Natural killer cell treated with Interleukin-12 subunit alpha and Interleukin-12 subunit beta and Interleukin-15 and Interleukin-18, amount 100 ng/mL, for 72 hours (primary cell): ENCODE results near the gene ACE2. TPM values are rescaled to one million over a fixed set of nuclear protein-coding genes. Genes with fewer than 3 reads are reported as not detected.
"Not testable (repeated sequence)": the region's sequence is repeated elsewhere in the genome, so short reads cannot be mapped to it uniquely, and the experiment has no call there.

ENCODE experiments used
- ATAC-seq, 2 donors: fragments of 150-1000 bp; cut with Tn5 transposase in 1 of 2; sonication (Bioruptor Pico), chemical (Tn5 transposase) in 1 of 2; 2 replicates each; pipeline ENCODE4 v1.10.0; 2021
- DNase-seq: peaks from one replicate; pipeline ENCODE4 v3.0.0; 2022; ENCODE audit warnings: low spot score
- H3K27ac Mint-ChIP-seq, 2 donors: 1 replicate in 1 of 2; 2 replicates in 1 of 2; pipeline ENCODE4 v1.8.0; 2022; ENCODE audit warnings: mixed read lengths in 2 of 2, mild to moderate bottlenecking in 1 of 2, moderate library complexity in 1 of 2
- H3K27me3 Mint-ChIP-seq, 2 donors: 1 replicate in 1 of 2; 2 replicates in 1 of 2; pipeline ENCODE4 v1.8.0; 2022; ENCODE audit warnings: mixed read lengths in 2 of 2
- H3K36me3 Mint-ChIP-seq: one replicate; pipeline ENCODE4 v1.8.0; 2022; ENCODE audit warnings: mixed read lengths
- H3K4me1 Mint-ChIP-seq, 2 donors: 1 replicate in 1 of 2; 2 replicates in 1 of 2; pipeline ENCODE4 v1.8.0; 2022; ENCODE audit warnings: low read depth in 2 of 2, mixed read lengths in 2 of 2, mild to moderate bottlenecking in 1 of 2
- H3K4me3 Mint-ChIP-seq: one replicate; pipeline ENCODE4 v1.8.0; 2022; ENCODE audit warnings: mixed read lengths
- H3K9me3 Mint-ChIP-seq: 2 replicates; pipeline ENCODE4 v1.8.0; 2022; ENCODE audit warnings: mixed read lengths
- total RNA-seq, 2 donors: library from RNA; stranded (reverse); gene quantifications; one replicate each; pipeline ENCODE4 v1.2.3, GENCODE V29; 2022

The ACE2 gene
- not detected for total RNA-seq

- Mint-ChIP-seq H3K27ac (no peak within 1 kb of the TSS), H3K9me3 (no peaks in the 10 kb centered on the region), H3K36me3 (no peaks in the 10 kb centered on the region), H3K4me1 (no peaks in the 10 kb centered on the region), H3K27me3 (peaks cover 7 to 31% of the 10 kb centered on the region in 2 donors), H3K4me3 (no peak within 1 kb of the TSS)
- no peak for DNase-seq
- ATAC-seq = no peak
Observed at GRCh38 chrX:15600745-15601144, at the start of gene ACE2. Gene ACE2 (minus strand): TSS chrX:15600960. CDS start chrX:15600911, 49 bp downstream.

DNA sequence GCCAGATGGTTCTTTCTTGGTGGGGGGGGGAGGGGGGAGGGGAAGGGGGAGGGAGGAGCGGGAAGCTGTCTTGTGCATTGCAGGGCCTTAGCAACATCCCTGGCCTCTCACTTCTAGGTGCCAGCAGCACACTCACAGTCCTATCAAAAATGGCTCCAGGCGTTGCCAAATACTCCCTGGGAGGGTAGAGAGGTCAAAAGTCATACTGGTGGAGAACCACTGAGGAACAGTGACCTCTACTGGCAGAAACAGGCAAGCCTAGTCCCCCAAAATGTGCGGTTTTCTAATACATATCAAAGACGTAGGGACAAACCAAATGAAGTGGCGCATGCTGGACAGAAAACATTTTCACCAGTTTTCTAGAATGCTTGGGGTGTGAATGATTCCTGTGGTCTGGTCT is 46.8 kb upstream of the ACE2 start:
- not testable (repeated sequence) for H3K4me3 Mint-ChIP-seq, DNase-seq, H3K36me3 Mint-ChIP-seq, H3K27ac Mint-ChIP-seq, H3K27me3 Mint-ChIP-seq, H3K9me3 Mint-ChIP-seq
- peak in 1 of 2 donors; percentile 74 for ATAC-seq
- H3K4me1 Mint-ChIP-seq = peaks cover 11 to 15% of the 10 kb centered on the region in 2 donors

DNA sequence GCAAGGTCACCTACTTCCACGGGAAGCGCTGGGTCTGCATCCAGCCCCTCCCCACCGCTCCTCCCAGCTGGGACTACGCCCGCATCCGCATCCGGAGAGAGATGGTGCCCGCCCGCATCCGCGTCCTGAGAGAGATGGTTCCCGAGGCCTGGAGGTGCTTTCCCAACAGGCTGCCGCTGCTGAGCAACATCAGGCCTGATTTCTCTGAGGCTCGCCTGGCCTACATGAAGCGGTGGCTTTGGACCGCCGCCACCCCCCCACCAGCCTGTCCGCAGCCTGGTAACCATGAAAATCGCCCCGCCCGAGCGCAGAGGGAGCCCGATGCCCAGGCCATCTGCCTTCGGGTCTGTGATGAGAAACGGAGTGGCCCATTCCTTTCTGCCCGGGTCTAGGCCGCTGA is 45.8 kb upstream of the ACE2 start:
- H3K4me3 Mint-ChIP-seq = no peak overlapping the region

DNA sequence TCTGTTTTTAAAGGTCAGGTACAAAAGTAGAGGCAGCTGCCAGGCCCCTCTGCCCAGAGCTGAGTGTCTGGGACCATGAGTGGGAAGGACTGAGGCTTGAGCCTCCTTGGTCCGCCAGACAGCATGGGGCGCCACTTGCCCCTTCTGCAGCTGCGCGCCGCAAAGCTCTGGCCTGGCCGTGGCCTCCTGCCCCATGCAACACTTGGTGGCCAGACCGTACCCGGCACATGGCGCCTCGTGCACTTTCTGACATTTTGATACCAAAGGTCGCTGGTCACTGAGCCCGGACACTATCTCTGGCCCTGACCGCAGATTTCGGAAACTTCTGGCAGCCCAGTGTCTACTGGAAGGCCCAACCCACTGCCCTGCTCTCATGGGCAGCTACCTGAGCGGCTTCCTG is 45.3 kb upstream of the ACE2 start:
- H3K9me3 Mint-ChIP-seq = no peaks in the 10 kb centered on the region
- H3K4me3 Mint-ChIP-seq = no peak overlapping the region
- ATAC-seq (no peak), DNase-seq (no peak)
- H3K27ac Mint-ChIP-seq = no peak overlapping the region
- H3K36me3 Mint-ChIP-seq = no peaks in the 10 kb centered on the region
- H3K27me3 Mint-ChIP-seq = peaks cover 0 to 4% of the 10 kb centered on the region in 2 donors
- peaks cover 11 to 15% of the 10 kb centered on the region in 2 donors for H3K4me1 Mint-ChIP-seq

More for the DNA sequence above, 45.8 kb upstream of the ACE2 start:
- Mint-ChIP-seq H3K36me3 (no peaks in the 10 kb centered on the region), H3K27me3 (peaks cover 0 to 4% of the 10 kb centered on the region in 2 donors), H3K4me1 (peaks cover 11 to 15% of the 10 kb centered on the region in 2 donors), H3K9me3 (no peaks in the 10 kb centered on the region), H3K27ac (no peak overlapping the region)
- ATAC-seq (no peak), DNase-seq (no peak)

DNA sequence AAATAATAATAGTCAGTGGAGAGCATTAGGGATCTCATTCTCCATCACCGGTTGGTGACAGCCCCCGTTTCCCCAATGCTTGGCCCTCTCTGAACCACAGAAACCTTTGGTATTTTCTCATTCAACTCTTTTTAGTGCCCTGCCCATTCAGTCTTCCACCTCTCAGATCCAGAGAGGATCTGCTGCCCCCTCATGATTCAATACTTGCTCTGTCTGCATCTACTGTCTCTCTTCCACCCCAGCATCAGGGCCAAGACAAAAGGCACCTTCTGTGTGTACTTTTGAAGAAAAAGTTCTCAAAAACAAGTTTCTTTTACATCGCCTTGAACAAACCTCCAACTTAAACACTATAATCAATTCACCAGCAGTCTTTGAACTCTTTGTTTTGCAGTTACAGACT is 44.5 kb upstream of the ACE2 start:
- H3K27me3 Mint-ChIP-seq = peaks cover 0 to 6% of the 10 kb centered on the region in 2 donors
- H3K27ac Mint-ChIP-seq = peak overlapping the region in 1 of 2 donors; percentile 61
- H3K36me3 Mint-ChIP-seq = no peaks in the 10 kb centered on the region
- no peak for DNase-seq
- ATAC-seq = no peak
- H3K4me1 Mint-ChIP-seq = peaks cover 14 to 20% of the 10 kb centered on the region in 2 donors
- no peaks in the 10 kb centered on the region for H3K9me3 Mint-ChIP-seq
- H3K4me3 Mint-ChIP-seq = peak overlapping the region; percentile 13

DNA sequence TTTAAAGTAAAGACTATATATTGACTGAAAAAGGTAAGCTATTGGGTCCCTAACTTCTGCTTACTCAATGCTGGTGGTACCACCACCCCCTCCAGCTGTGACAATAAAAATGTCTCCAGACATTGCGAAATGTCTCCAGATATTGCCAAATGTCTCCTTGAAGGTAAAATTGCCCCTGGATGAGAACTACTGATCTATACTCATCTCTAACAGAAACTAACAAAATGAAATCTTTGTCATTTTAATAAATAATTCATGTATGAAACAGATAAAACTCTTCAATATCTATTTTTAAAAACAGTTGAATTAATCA is 43.8 kb upstream of the ACE2 start:
- H3K27me3 Mint-ChIP-seq = peaks cover 0 to 6% of the 10 kb centered on the region in 2 donors
- H3K4me1 Mint-ChIP-seq = peaks cover 14 to 20% of the 10 kb centered on the region in 2 donors
- ATAC-seq = no peak
- DNase-seq = no peak
- H3K4me3 Mint-ChIP-seq = no peak overlapping the region
- H3K27ac Mint-ChIP-seq = no peak overlapping the region
- no peaks in the 10 kb centered on the region for H3K36me3 Mint-ChIP-seq
- H3K9me3 Mint-ChIP-seq = no peaks in the 10 kb centered on the region

DNA sequence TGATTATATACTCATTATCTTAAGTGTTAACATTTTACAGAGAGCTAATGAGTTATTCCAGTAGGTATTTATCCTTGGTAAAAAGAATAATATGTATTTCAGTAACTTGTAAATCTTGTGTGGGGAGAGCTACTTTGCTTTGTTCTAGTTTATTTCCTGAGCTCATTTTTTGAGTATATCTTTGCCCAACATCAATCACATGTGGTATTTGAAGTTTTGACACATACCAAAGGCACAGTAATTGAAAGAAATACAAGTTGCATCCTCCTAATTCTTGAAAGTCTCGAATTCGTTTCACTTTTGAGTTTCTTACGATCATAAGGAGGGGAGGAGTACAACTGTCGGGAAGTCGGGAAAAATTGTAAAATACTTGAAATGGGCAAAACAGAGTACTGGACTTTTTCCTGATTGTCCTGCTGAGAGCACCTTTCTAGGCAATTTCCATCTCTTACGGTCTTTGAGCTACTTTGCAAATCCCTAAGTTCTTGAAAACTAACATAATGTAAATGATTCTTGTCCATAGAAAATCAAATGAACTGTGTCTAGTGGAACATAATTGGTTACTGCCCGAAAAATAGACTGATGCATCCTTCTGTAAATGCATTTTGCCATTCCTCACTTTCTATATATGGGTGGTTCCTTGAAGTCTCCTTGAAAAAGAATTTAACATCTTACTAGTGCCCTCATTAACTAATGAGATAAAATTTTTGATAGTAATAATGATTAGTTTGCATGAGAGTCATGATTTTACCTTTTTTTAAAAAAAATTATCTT is 43.2 kb upstream of the ACE2 start:
- Mint-ChIP-seq H3K9me3 (no peaks in the 10 kb centered on the region), H3K4me1 (peaks cover 14 to 20% of the 10 kb centered on the region in 2 donors), H3K36me3 (no peaks in the 10 kb centered on the region), H3K27ac (no peak overlapping the region), H3K4me3 (peak overlapping the region; percentile 3), H3K27me3 (peaks cover 0 to 6% of the 10 kb centered on the region in 2 donors)
- ATAC-seq (no peak), DNase-seq (no peak)

GRCh38 chrX:15631637-15632036 is 30.9 kb upstream of the ACE2 start:
- no peaks in the 10 kb centered on the region for H3K4me1 Mint-ChIP-seq
- DNase-seq (no peak), ATAC-seq (no peak)
- no peak overlapping the region for H3K4me3 Mint-ChIP-seq
- H3K9me3 Mint-ChIP-seq = no peaks in the 10 kb centered on the region
- H3K27me3 Mint-ChIP-seq = peaks cover 9 to 22% of the 10 kb centered on the region in 2 donors
- no peaks in the 10 kb centered on the region for H3K36me3 Mint-ChIP-seq
- H3K27ac Mint-ChIP-seq = no peak overlapping the region

DNA sequence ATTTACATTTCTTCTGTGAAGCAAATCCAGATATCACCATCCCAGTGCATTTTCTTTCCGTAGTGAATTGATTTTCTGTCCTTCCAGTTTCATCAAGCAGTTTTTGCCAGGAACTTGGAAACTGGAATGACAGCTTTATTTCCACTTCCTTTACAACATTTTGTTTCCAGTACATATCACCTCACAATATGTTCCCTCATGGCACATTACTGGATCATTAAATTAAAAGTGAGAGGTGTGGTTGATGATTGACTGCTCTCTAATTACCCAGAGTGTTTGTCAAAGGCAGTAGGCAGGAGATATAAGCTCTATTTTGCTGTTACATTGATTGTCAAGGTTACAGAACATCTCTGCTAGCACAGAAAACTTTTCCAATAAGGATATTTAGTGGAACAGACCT is 22.3 kb upstream of the ACE2 start:
- Mint-ChIP-seq H3K9me3 (no peaks in the 10 kb centered on the region), H3K27ac (no peak overlapping the region), H3K36me3 (no peaks in the 10 kb centered on the region), H3K4me3 (no peak overlapping the region), H3K27me3 (peaks cover 0 to 26% of the 10 kb centered on the region in 2 donors), H3K4me1 (no peaks in the 10 kb centered on the region)
- ATAC-seq (no peak), DNase-seq (no peak)

- H3K27me3 Mint-ChIP-seq = peaks cover 0 to 32% of the 10 kb centered on the region in 2 donors
- ATAC-seq = no peak
- H3K36me3 Mint-ChIP-seq = no peaks in the 10 kb centered on the region
- no peaks in the 10 kb centered on the region for H3K9me3 Mint-ChIP-seq
- DNase-seq = no peak
- H3K4me1 Mint-ChIP-seq = no peaks in the 10 kb centered on the region
- H3K4me3 Mint-ChIP-seq = no peak overlapping the region
- no peak overlapping the region for H3K27ac Mint-ChIP-seq
Observed at GRCh38 chrX:15619053-15619755, 18.4 kb upstream of the ACE2 start.

- Mint-ChIP-seq H3K36me3 (no peaks in the 10 kb centered on the region), H3K4me1 (no peaks in the 10 kb centered on the region), H3K4me3 (no peak overlapping the region), H3K27me3 (peaks cover 0 to 25% of the 10 kb centered on the region in 2 donors), H3K27ac (no peak overlapping the region), H3K9me3 (no peaks in the 10 kb centered on the region)
- no peak for DNase-seq
- ATAC-seq = no peak
Observed at GRCh38 chrX:15617111-15617510, 16.4 kb upstream of the ACE2 start.

- ATAC-seq (no peak), DNase-seq (no peak)
- Mint-ChIP-seq H3K36me3 (no peaks in the 10 kb centered on the region), H3K9me3 (no peaks in the 10 kb centered on the region), H3K27me3 (peaks cover 0 to 25% of the 10 kb centered on the region in 2 donors), H3K4me3 (no peak overlapping the region), H3K4me1 (no peaks in the 10 kb centered on the region), H3K27ac (no peak overlapping the region)
Observed at GRCh38 chrX:15616531-15616930, 15.8 kb upstream of the ACE2 start.

GRCh38 chrX:15607067-15607466 is 6.3 kb upstream of the ACE2 start:
- ATAC-seq = no peak

DNA sequence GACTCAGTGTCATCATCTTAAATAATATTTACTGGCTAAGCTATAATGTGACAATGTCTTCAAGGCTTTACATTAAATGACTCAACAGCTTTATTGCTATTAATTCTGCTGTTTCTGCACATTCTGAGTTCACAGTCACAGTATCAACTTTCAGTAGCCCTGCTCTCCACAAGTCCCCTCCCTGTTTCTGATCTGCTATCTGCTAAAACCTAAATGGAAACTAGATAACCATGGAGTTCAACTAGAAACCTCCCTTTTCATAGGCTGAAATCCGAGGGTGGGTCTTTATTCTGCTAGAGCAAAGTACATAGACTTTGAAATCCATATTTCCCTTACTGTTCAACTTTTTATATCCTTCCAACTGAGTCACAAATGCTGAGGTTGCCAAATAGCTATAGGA is 5.4 kb upstream of the ACE2 start:
- H3K4me1 Mint-ChIP-seq = no peaks in the 10 kb centered on the region
- no peak overlapping the region for H3K27ac Mint-ChIP-seq
- H3K4me3 Mint-ChIP-seq = no peak overlapping the region
- H3K27me3 Mint-ChIP-seq = peaks cover 7 to 38% of the 10 kb centered on the region in 2 donors
- H3K9me3 Mint-ChIP-seq = no peaks in the 10 kb centered on the region
- H3K36me3 Mint-ChIP-seq = no peaks in the 10 kb centered on the region
- ATAC-seq (no peak), DNase-seq (no peak)

More at GRCh38 chrX:15607067-15607466, 6.3 kb upstream of the ACE2 start:
- Mint-ChIP-seq H3K4me3 (no peak overlapping the region), H3K4me1 (no peaks in the 10 kb centered on the region), H3K27me3 (peaks cover under 1 to 37% of the 10 kb centered on the region in 2 donors), H3K27ac (no peak overlapping the region), H3K36me3 (no peaks in the 10 kb centered on the region), H3K9me3 (no peaks in the 10 kb centered on the region)
- DNase-seq = no peak
